Suppressor macrophage treated with lipopolysaccharide for 1 hour (primary cell): ENCODE measurements around the gene KCNK15.

Experiments
- DNase-seq, 3 donors: peaks; one replicate each; pipeline ENCODE4 v3.0.0-alpha.2; 2020 to 2022

Gene KCNK15

GRCh38 chr20:44715499-44716308, 30.0 kb upstream of the KCNK15 start:
- DNase-seq: no peak

- no peak for DNase-seq
Measured at GRCh38 chr20:44716309-44717106, 29.2 kb upstream of the KCNK15 start.

DNA sequence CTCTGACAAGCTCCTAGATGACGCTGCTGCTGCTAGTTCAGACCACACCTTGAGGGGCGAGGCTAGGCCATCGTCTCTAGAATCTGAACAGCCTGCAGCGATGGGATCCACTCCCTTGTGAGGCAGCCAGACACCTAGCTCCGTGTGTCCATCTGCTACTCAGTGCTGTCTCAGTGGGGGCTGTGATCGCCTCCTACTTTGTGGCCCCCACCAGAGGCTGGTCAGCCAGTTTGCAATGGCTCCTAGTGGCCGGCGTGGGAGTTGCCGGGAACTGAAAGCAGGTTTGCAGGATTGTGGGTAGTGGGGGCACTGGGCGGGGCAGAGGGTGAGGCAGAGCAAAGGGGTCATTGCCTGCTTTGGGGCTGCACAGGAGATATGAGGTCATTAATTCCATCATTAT, 27.7 kb upstream of the KCNK15 start:
- DNase-seq: no peak

DNA sequence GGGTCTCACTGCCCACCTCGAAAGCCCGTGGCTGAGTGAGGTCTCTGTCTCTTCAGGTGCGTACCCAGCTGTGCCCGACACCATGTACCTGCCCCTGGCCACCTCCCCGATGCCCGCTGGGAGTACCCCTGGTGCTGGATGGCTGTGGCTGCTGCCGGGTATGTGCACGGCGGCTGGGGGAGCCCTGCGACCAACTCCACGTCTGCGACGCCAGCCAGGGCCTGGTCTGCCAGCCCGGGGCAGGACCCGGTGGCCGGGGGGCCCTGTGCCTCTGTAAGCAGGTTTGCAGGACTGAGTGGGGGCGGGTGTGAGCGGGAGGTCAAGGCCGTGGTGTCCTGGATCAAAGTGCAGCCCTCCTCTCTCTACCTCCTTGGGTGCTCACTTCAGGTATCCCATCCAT, 25.8 kb upstream of the KCNK15 start:
- no peak for DNase-seq

- no peak for DNase-seq
Measured at GRCh38 chr20:44720621-44720996, 25.1 kb upstream of the KCNK15 start.

- DNase-seq: no peak
Measured at GRCh38 chr20:44720997-44721784, 24.5 kb upstream of the KCNK15 start.

DNA sequence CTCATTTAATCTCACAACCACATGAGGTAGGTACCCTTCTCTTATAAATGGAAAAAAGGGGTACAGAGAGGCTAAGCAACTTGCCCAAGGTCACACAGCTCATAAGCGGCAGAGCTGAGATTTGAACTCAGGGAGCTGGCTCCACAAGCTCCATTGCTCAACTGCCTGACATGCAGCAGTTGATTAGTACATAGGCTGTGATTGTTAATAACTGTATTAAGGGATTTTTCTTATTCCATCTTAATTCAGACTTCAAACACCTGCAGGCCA, 23.9 kb upstream of the KCNK15 start:
- DNase-seq: no peak

DNA sequence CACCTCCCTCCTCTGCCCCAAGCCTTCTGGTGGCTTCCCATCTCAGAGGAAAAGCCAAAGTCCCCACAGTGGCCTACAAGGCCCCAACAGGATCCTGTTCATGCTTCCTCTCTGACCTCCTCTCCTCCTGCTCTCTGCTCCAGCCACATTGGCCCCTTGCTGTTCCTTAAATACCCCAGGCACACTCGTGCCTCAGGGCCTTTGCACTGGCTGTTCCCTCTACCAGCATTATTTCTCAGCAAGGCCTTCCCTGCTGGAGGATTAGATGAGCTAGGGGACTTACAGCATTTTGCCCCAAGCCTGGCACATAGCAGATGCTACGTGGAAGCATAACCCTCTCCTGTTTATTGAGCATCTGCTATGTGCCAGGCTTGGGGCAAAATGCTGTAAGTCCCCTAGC, 22.7 kb upstream of the KCNK15 start:
- no peak for DNase-seq

DNA sequence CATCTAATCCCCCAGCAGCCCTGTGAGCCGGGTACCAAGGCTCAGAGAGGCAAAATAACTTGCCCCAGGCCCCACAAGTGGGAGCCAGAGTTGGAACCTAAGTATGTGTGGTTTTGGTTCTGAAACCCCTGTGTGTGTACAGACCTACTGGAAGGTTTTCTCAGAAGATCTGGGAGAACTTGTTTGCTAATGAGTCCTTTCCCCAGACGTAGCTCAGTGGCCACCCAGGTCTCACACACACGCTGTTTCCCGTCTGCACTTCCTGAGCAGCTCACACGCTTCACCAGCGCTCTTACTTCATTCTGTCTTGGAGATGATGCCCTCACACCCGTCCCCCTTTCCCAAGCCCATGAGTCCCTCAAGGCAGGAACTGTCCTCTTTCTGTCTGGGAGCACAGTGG, 22.3 kb upstream of the KCNK15 start:
- no peak for DNase-seq

GRCh38 chr20:44723798-44724362, 21.8 kb upstream of the KCNK15 start:
- DNase-seq: no peak

GRCh38 chr20:44724423-44725091, 21.1 kb upstream of the KCNK15 start:
- no peak for DNase-seq

DNA sequence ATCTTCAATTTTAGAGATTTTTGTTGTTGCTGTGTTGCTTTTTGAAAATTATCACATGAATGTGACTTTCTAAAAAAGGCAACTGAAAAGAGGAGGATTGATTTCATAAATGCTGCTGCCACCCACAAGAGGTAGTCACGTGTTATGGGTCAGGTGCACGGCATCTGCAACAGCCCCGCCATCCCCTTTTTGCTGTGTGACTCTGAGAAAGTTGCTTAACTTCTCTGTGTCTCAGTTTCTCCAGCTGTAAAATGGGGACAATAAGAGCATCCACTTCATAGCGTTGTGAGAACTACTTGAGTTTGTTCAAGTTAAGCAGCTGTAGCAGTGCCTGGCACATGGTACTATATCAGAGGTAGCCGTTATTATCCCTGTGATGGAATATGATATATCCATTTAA, 19.8 kb upstream of the KCNK15 start:
- no peak for DNase-seq

- no peak for DNase-seq
Measured at GRCh38 chr20:44727039-44727438, 18.6 kb upstream of the KCNK15 start.

- no peak for DNase-seq
Measured at GRCh38 chr20:44727651-44728050, 18.0 kb upstream of the KCNK15 start.

DNA sequence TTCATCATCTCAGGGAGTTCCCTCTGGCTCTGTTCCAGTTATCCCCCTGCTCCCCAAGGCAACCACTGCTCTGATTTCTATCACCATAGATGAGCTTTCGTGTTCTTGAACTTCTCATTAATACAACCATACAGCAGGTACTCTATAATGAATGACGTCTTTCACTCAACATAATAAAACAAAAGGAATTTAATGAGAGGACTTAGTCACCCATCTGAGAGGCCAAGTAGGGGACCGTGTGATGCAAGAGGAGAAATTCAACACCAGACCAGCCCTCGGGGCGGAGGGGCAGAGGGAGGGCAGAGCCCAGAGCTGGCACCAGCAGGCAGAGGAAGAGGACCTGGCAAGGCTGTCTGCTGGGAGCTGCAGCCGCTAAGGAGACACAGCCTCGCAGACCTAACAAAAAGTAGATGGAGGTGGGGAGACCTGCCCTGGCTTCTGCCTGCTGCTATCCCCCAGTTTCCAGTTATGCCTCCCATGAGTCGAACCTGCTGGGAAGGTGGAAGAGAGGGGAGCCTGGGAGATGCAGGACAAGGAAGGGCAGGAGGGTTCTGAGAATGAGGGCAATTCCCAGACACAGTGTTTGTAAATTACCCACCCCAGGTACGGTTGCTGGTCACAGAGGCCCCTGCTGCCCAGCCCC, 16.7 kb upstream of the KCNK15 start:
- peak; percentile 59 to 68 (median 67) for DNase-seq

DNA sequence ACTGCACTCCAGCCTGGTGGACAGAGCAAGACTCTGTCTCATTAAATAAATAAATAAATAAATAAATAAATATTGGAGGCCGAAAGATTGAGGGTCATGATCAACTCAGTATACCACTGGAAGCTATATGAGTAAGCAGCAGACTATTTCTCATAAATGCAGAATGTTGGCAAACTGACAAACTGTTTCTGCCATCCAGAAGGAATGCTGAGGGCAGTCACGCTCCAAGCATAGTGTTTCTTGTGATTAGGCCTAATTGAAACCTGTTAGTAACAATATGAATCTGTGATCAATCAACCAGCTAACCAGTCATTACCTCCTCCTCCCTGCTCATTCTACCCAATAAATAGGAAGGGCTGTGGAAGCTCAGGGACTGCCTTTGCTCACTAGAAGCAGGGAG, 15.2 kb upstream of the KCNK15 start:
- no peak for DNase-seq

GRCh38 chr20:44731657-44732056, 14.0 kb upstream of the KCNK15 start:
- no peak for DNase-seq

- DNase-seq: no peak
Measured at GRCh38 chr20:44732327-44732726, 13.3 kb upstream of the KCNK15 start.

DNA sequence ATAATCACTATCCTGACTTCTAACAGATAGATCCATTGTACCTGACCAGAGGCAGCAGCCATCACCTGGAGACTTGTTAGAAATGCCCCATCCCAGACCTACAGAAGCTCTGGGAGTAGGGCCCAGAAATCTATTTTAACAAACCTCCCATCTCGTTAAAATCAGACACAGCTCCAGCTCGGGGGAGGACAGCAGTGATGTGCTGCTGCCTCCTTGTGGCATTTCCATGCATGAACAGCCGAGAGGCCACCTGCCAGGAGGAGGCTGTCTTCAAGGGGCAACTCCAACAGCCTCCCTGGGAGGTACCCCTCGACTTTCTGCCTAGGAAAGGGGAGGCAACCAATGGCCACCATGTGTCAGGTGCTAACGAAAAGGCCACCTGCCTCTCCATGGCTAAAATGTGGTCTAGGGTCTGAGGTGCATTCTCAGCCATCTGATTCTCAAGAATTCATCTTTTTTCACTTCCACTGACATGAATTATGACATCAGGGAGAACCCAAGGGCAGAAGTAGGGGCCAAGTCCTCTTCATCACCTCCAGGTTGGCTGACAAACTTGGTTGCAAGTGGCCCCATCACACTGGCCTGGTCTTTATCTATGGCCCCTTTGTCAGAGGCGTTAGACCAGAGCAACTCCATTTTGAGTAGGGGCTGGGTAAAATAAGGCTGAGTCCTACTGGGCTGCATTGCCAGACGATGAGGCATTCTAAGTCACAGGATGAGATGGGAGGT, 12.2 kb upstream of the KCNK15 start:
- peak; percentile 73 to 76 (median 75) for DNase-seq

DNA sequence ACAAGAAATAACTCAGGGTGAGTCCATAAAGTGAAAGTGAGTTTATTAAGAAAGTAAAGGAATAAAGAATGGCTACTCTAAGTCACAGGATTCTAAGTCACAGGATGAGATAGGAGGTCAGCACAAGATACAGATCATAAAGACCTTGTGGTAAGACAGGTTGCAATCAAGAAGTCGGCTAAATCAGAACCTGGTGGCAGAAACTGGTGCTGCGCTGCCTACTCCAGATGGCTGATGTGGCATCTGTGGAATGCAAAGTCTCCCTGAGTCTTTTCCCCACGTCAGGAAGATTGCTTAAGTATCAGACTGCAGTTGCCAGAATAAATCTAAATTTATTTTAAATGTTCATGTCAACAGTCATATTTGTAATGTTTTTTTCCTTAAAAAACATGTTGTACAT, 10.7 kb upstream of the KCNK15 start:
- no peak for DNase-seq

- no peak for DNase-seq
Measured at GRCh38 chr20:44735816-44736169, 9.9 kb upstream of the KCNK15 start.
